ENCODE results near the gene XKRX. TPM values are rescaled to one million over a fixed set of nuclear protein-coding genes. Genes with fewer than 3 reads are reported as not detected.

The XKRX gene
- total and polyA plus RNA-seq, 3 experiments from 2014 or later: not detected

GRCh38 chrX:100948557-100948956 lies 19.8 kb upstream of the XKRX start:
- Histone ChIP-seq H3K36me3 (ENCODE audit: insufficient read depth, low read length) (no peaks in the 10 kb centered on the region), H3K9me3 (ENCODE audit: low read length) (no peaks in the 10 kb centered on the region), H3K4me3 (ENCODE audit: low read length) (no peak overlapping the region), H3K27ac (ENCODE audit: low read depth, low read length) (no peak overlapping the region), H3K27me3 (ENCODE audit: insufficient read depth, low read length, poor library complexity, severe bottlenecking) (no peaks in the 10 kb centered on the region), H3K4me1 (ENCODE audit: insufficient read depth, low read length) (no peaks in the 10 kb centered on the region)
- H3K4me1 Mint-ChIP-seq: no peaks in the 10 kb centered on the region
- no peak overlapping the region for H3K27ac Mint-ChIP-seq
- H3K9me3 Mint-ChIP-seq: no peaks in the 10 kb centered on the region
- POLR2A ChIA-PET: no interaction called here
- no peak for DNase-seq
- H3K36me3 Mint-ChIP-seq: peaks cover 1 to 4% (median 2%) of the 10 kb centered on the region in 3 donors
- H3K27me3 Mint-ChIP-seq: no peaks in the 10 kb centered on the region
- no peak overlapping the region for H3K4me3 Mint-ChIP-seq
- CTCF ChIA-PET: no interaction called here

GRCh38 chrX:100946299-100946927 lies 17.7 kb upstream of the XKRX start:
- Histone ChIP-seq H3K4me1 (ENCODE audit: insufficient read depth, low read length) (no peaks in the 10 kb centered on the region), H3K27ac (ENCODE audit: low read depth, low read length) (no peak overlapping the region), H3K4me3 (ENCODE audit: low read length) (no peak overlapping the region), H3K36me3 (ENCODE audit: insufficient read depth, low read length) (no peaks in the 10 kb centered on the region), H3K27me3 (ENCODE audit: insufficient read depth, low read length, poor library complexity, severe bottlenecking) (no peaks in the 10 kb centered on the region), H3K9me3 (ENCODE audit: low read length) (no peaks in the 10 kb centered on the region)
- H3K36me3 Mint-ChIP-seq: peaks cover 0 to 4% (median 1%) of the 10 kb centered on the region in 3 donors
- no peaks in the 10 kb centered on the region for H3K9me3 Mint-ChIP-seq
- H3K4me1 Mint-ChIP-seq: no peaks in the 10 kb centered on the region
- H3K27me3 Mint-ChIP-seq: no peaks in the 10 kb centered on the region
- H3K4me3 Mint-ChIP-seq: no peak overlapping the region
- H3K27ac Mint-ChIP-seq: no peak overlapping the region
- ChIA-PET CTCF (no interaction called here), POLR2A (no interaction called here)
- no peak for DNase-seq

- H3K27me3 ChIP-seq (ENCODE audit: insufficient read depth, low read length, poor library complexity, severe bottlenecking): no peaks in the 10 kb centered on the region
- H3K36me3 Mint-ChIP-seq: peaks cover 0 to 4% (median 1%) of the 10 kb centered on the region in 3 donors
- no peaks in the 10 kb centered on the region for H3K27me3 Mint-ChIP-seq
- POLR2A ChIA-PET: no interaction called here
- no peak overlapping the region for H3K27ac Mint-ChIP-seq
- no peaks in the 10 kb centered on the region for H3K9me3 ChIP-seq (ENCODE audit: low read length)
- no peaks in the 10 kb centered on the region for H3K9me3 Mint-ChIP-seq
- H3K36me3 ChIP-seq (ENCODE audit: insufficient read depth, low read length): no peaks in the 10 kb centered on the region
- peaks cover 0 to under 1% (median under 1%) of the 10 kb centered on the region in 3 donors for H3K4me1 Mint-ChIP-seq
- CTCF ChIA-PET: no interaction called here
- no peak overlapping the region for H3K27ac ChIP-seq (ENCODE audit: low read depth, low read length)
- H3K4me3 ChIP-seq (ENCODE audit: low read length): no peak overlapping the region
- H3K4me1 ChIP-seq (ENCODE audit: insufficient read depth, low read length): peaks cover under 1% of the 10 kb centered on the region
- DNase-seq: no peak
- no peak overlapping the region for H3K4me3 Mint-ChIP-seq
Measured at GRCh38 chrX:100944601-100945000, 15.9 kb upstream of the XKRX start.

GRCh38 chrX:100939333-100939732 lies 10.6 kb upstream of the XKRX start:
- H3K36me3 Mint-ChIP-seq: peaks cover 0 to 2% (median 0%) of the 10 kb centered on the region in 3 donors
- Histone ChIP-seq H3K9me3 (ENCODE audit: low read length) (no peaks in the 10 kb centered on the region), H3K27me3 (ENCODE audit: insufficient read depth, low read length, poor library complexity, severe bottlenecking) (no peaks in the 10 kb centered on the region), H3K36me3 (ENCODE audit: insufficient read depth, low read length) (no peaks in the 10 kb centered on the region), H3K4me3 (ENCODE audit: low read length) (no peak overlapping the region), H3K4me1 (ENCODE audit: insufficient read depth, low read length) (peaks cover 3% of the 10 kb centered on the region), H3K27ac (ENCODE audit: low read depth, low read length) (no peak overlapping the region)
- H3K4me1 Mint-ChIP-seq: peaks cover 3 to 7% (median 3%) of the 10 kb centered on the region in 3 donors
- H3K27me3 Mint-ChIP-seq: peaks cover under 1 to 2% of the 10 kb centered on the region in 2 donors
- DNase-seq: peak in 1 of 5 donors; percentile 13
- ChIA-PET POLR2A (no interaction called here), CTCF (no interaction called here)
- H3K9me3 Mint-ChIP-seq: no peaks in the 10 kb centered on the region
- peak overlapping the region in 2 of 8 donors; percentile 48 to 50 for H3K27ac Mint-ChIP-seq
- no peak overlapping the region for H3K4me3 Mint-ChIP-seq

GRCh38 chrX:100935767-100936166 lies 7.0 kb upstream of the XKRX start:
- Histone ChIP-seq H3K4me3 (ENCODE audit: low read length) (no peak overlapping the region), H3K9me3 (ENCODE audit: low read length) (no peaks in the 10 kb centered on the region), H3K4me1 (ENCODE audit: insufficient read depth, low read length) (peaks cover 3% of the 10 kb centered on the region), H3K36me3 (ENCODE audit: insufficient read depth, low read length) (no peaks in the 10 kb centered on the region), H3K27ac (ENCODE audit: low read depth, low read length) (no peak overlapping the region), H3K27me3 (ENCODE audit: insufficient read depth, low read length, poor library complexity, severe bottlenecking) (no peaks in the 10 kb centered on the region)
- Mint-ChIP-seq H3K27me3 (peaks cover 11 to 14% of the 10 kb centered on the region in 2 donors), H3K4me1 (peaks cover 3 to 7% (median 3%) of the 10 kb centered on the region in 3 donors), H3K27ac (no peak overlapping the region), H3K36me3 (peaks cover 0 to 2% (median 0%) of the 10 kb centered on the region in 3 donors), H3K9me3 (no peaks in the 10 kb centered on the region), H3K4me3 (no peak overlapping the region)
- DNase-seq: no peak
- CTCF ChIA-PET: no interaction called here
- POLR2A ChIA-PET: no interaction called here

- no peak overlapping the region for H3K27ac Mint-ChIP-seq
- H3K27me3 ChIP-seq (ENCODE audit: insufficient read depth, low read length, poor library complexity, severe bottlenecking): no peaks in the 10 kb centered on the region
- peaks cover 0 to 2% (median 0%) of the 10 kb centered on the region in 3 donors for H3K36me3 Mint-ChIP-seq
- no peak overlapping the region for H3K4me3 Mint-ChIP-seq
- no peaks in the 10 kb centered on the region for H3K9me3 Mint-ChIP-seq
- H3K9me3 ChIP-seq (ENCODE audit: low read length): no peaks in the 10 kb centered on the region
- ChIA-PET CTCF (no interaction called here), POLR2A (no interaction called here)
- peaks cover 11 to 18% of the 10 kb centered on the region in 2 donors for H3K27me3 Mint-ChIP-seq
- H3K36me3 ChIP-seq (ENCODE audit: insufficient read depth, low read length): no peaks in the 10 kb centered on the region
- peaks cover 6% of the 10 kb centered on the region for H3K4me1 ChIP-seq (ENCODE audit: insufficient read depth, low read length)
- no peak overlapping the region for H3K27ac ChIP-seq (ENCODE audit: low read depth, low read length)
- H3K4me1 Mint-ChIP-seq: peaks cover 6 to 16% (median 7%) of the 10 kb centered on the region in 3 donors
- H3K4me3 ChIP-seq (ENCODE audit: low read length): no peak overlapping the region
- no peak for DNase-seq
Measured at GRCh38 chrX:100931925-100932285, 3.2 kb upstream of the XKRX start.

GRCh38 chrX:100931218-100931924 lies 2.7 kb upstream of the XKRX start:
- POLR2A ChIA-PET: no interaction called here
- H3K27ac ChIP-seq (ENCODE audit: low read depth, low read length): no peak overlapping the region

GRCh38 chrX:100926453-100926852 lies 2.3 kb downstream of the XKRX start:
- Mint-ChIP-seq H3K36me3 (peaks cover 0 to 2% (median 0%) of the 10 kb centered on the region in 3 donors), H3K9me3 (no peaks in the 10 kb centered on the region), H3K27ac (no peak overlapping the region), H3K4me1 (peaks cover 6 to 16% (median 7%) of the 10 kb centered on the region in 3 donors), H3K4me3 (peak overlapping the region in 1 of 7 donors; percentile 57), H3K27me3 (peaks cover 4 to 8% of the 10 kb centered on the region in 2 donors)
- CTCF ChIA-PET: no interaction called here
- H3K4me1 ChIP-seq (ENCODE audit: insufficient read depth, low read length): peaks cover 11% of the 10 kb centered on the region
- POLR2A ChIA-PET: no interaction called here
- H3K27me3 ChIP-seq (ENCODE audit: insufficient read depth, low read length, poor library complexity, severe bottlenecking): no peaks in the 10 kb centered on the region
- H3K9me3 ChIP-seq (ENCODE audit: low read length): no peaks in the 10 kb centered on the region
- no peak for DNase-seq
- no peak overlapping the region for H3K4me3 ChIP-seq (ENCODE audit: low read length)
- no peaks in the 10 kb centered on the region for H3K36me3 ChIP-seq (ENCODE audit: insufficient read depth, low read length)
- no peak overlapping the region for H3K27ac ChIP-seq (ENCODE audit: low read depth, low read length)

More at GRCh38 chrX:100931218-100931924, 2.7 kb upstream of the XKRX start:
- Mint-ChIP-seq H3K36me3 (peaks cover 0 to 2% (median 0%) of the 10 kb centered on the region in 3 donors), H3K27me3 (peaks cover 11 to 18% of the 10 kb centered on the region in 2 donors), H3K4me3 (peak overlapping the region in 2 of 7 donors; percentile 4 to 51), H3K9me3 (no peaks in the 10 kb centered on the region), H3K27ac (no peak overlapping the region), H3K4me1 (peaks cover 6 to 16% (median 7%) of the 10 kb centered on the region in 3 donors)
- Histone ChIP-seq H3K36me3 (ENCODE audit: insufficient read depth, low read length) (no peaks in the 10 kb centered on the region), H3K9me3 (ENCODE audit: low read length) (no peaks in the 10 kb centered on the region), H3K27me3 (ENCODE audit: insufficient read depth, low read length, poor library complexity, severe bottlenecking) (no peaks in the 10 kb centered on the region), H3K4me3 (ENCODE audit: low read length) (no peak overlapping the region), H3K4me1 (ENCODE audit: insufficient read depth, low read length) (peaks cover 6% of the 10 kb centered on the region)
- no peak for DNase-seq
- CTCF ChIA-PET: no interaction called here

Measured in CD8-positive, alpha-beta memory T cell (primary cell).